PFSK-1 (cell line): ENCODE results near the gene IRX4.

Experiments
- POLR2AphosphoS5 ChIP-seq: IDR thresholded peaks from 2 replicates; pipeline ENCODE4 v1.6.1; 2012; ENCODE audit warnings: low read depth, mild to moderate bottlenecking, control low read depth, low read length, moderate library complexity
- REST ChIP-seq, 2 experiments: IDR thresholded peaks; 2 replicates each; pipeline versions ENCODE4 v1.6.1 to v1.8.0; 2011 to 2012; ENCODE audit warnings: low read depth in 2 of 2, low read length in 2 of 2, control low read depth in 1 of 2, inconsistent platforms in 1 of 2, mild to moderate bottlenecking in 1 of 2, moderate library complexity in 1 of 2; ENCODE audit not compliant: insufficient read depth in 1 of 2
- TAF1 ChIP-seq: IDR thresholded peaks from 2 replicates; pipeline ENCODE4 v1.6.1; 2012; ENCODE audit warnings: low read length, control low read depth, borderline replicate concordance; ENCODE audit not compliant: insufficient read depth

GRCh38 chr5:1916041-1917001 lies 33.6 kb upstream of the IRX4 start:
- TF ChIP-seq REST (IDR thresholded peaks at IDR 0.05; ENCODE audit: insufficient read depth in 1 of 2, low read depth in 2 of 2, low read length in 2 of 2): no peak
- no peak for TF ChIP-seq POLR2AphosphoS5
- no peak for TF ChIP-seq TAF1
